NCI-H1436 treated with DMSO at 0.1 percent for 48 hours (cell line): ENCODE measurements around the gene SLC6A20.

Experiments
- DNase-seq: peaks from one replicate; lab custom pipeline; 2025; lab: John Stamatoyannopoulos, UW

SLC6A20 gene

GRCh38 chr3:45802146-45802545 lies 5.8 kb upstream of the SLC6A20 start:
- DNase-seq = no peak

DNA sequence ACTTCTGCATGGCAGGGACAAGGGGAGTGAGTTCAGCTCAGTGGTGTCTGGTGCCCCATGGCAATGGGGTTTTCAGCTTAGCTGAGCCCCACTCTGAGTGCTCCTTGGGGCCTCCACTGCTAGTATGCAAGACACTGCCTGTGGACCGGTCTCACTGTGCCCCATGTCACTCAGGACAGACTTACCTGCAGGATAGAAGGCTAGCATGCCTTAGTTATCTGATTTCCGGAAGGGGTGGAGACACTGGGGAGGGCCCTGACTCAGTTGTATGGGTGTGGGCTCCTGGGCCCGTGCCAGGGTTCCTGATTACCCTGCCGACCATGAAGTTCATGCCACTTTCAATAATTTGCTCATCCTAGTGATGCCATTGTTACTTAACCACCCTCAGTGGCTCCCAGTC lies 4.3 kb upstream of the SLC6A20 start:
- DNase-seq = no peak

DNA sequence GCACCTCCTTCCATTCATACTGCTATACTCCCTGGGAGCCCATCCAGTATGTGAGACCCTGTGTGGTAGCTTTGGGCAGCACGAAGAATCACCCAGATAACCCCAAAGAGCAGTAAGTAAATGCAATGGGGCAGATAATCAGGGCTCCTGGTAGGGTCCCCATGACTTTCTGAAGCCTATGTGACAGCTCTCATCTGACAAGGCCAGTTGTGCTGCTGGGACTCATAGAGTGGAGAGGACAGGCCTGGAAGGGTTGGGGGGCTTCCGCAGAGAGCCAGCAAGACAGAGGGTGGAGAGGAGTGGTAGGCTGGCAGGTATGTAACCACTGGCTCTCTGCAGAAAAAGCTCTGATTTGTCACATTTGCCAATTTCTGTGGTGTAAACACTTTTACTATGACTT lies 3.2 kb upstream of the SLC6A20 start:
- no peak for DNase-seq

DNA sequence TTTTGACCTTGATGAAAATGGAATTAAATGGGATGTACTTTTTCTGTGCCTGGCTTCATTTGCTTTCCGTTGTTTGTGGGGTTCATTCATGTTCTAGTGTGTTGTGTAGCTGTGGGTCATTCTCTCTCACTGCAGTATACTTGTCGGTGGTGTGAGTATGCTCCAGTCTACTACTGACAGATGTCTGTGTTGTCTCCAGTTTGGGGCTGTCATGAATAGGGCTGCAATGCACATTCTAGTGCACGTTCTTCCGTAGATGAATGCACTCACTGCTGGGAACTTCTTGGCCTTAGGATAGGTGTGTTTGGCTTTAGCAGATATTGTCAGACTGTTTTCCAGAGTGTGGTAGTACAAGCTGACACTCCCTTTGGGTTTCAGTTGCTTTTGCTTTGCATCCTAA lies 1.7 kb upstream of the SLC6A20 start:
- DNase-seq = no peak

DNA sequence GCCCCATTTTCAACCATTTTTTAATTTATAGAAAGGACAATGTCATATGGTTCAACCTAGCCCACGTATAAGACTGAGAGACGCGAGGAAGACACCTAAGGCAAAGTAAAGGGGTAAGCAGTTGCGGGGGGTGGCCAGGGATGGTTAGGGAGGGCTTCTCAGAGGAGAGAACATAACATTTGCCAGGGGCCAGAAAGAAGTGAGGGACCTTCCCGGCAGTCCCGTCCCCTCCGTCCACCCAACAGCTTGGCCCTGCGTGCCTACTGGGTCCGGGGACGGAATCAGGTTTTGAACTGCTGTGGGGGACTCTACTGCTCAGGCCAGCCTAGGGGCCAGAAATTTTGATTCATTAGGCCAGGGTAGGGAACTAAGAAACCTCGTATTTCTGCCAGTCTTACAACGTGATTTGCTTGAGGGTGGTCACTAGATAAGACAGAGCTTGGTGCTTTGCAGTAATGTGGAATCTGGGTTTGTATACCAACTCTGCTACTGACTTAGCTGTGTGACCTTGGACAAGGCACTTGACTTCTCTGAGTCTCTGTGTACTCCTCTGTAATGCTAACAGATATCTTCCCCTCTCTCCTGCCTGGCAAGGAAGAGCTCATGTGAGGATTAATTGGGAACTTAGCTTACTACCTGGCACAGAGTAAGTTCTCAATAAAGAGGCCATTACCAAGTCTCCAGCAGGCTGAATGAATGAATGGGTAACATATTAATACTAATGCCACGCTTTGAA lies 734 bp upstream of the SLC6A20 start:
- no peak for DNase-seq

DNA sequence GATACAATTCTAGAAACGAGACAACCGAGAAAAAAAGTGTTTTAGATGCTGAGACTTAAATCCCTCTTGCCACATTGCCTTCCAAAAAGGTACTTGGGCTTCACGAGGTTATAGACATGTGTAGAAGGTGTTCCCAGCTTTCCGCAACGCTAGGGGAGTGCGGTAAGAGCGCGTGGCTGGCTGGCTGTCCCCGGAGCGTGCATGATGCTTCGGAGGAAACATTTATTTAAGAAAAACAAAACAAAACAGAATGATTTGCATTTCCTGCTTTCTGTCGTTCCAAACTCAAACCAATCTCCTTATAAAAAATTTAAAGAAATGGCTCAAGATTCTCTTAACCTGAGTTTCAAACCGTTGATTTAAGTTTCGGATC lies 841 bp downstream of the SLC6A20 start:
- DNase-seq = no peak

DNA sequence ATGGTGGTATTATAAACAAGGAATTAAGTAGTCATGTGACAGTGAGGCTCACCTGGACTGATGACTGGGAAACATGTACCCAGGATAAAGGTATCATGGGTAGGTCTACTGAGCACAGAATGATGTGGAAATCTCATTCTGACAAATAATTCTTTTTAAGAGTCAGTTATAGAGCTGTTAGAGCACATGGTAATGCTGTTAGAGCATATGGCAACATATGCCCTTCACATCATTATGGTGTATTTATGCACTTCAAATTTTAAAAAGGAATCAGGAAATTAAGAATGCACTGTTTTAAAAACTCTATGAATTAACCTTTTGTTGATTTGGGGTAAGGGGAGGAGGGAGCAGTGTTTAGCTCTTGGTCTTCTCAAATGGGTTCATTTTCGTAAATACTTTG lies 1.7 kb downstream of the SLC6A20 start:
- no peak for DNase-seq

- DNase-seq = no peak
Observed at GRCh38 chr3:45794177-45794560, 2.2 kb downstream of the SLC6A20 start.

GRCh38 chr3:45793482-45794176 lies 2.7 kb downstream of the SLC6A20 start:
- no peak for DNase-seq

- DNase-seq = no peak
Observed at GRCh38 chr3:45792516-45793172, 3.7 kb downstream of the SLC6A20 start.

GRCh38 chr3:45792036-45792435 lies 4.3 kb downstream of the SLC6A20 start:
- DNase-seq = no peak

GRCh38 chr3:45790596-45790995 lies 5.7 kb downstream of the SLC6A20 start:
- DNase-seq = no peak

DNA sequence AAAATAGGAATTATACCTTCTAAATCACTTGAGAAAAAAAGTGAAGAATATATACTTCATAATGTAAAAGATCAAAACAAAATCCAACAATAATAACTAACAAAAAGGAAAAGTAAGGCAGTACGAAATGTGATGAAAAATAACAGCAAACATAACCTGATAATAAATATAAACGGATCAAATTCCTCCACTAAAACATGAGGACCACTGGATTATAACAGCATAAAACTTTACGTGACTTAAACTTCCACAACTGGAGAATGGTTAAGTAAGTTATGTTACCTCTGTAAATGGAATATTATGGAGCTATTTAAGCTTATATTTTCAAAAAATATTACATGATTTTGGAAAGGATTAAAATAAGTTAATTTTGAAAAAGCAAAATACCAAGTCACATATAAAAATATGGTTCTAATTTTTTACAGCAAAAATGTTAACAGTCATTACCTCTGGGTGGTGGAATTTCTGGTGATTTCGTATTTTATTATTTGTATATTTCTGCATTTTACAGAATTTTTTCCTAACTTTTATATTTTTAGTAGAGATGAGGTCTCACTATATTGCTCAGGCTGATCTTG lies 7.0 kb downstream of the SLC6A20 start:
- DNase-seq = no peak

GRCh38 chr3:45787551-45787950 lies 8.8 kb downstream of the SLC6A20 start:
- no peak for DNase-seq

- DNase-seq = no peak
Observed at GRCh38 chr3:45786801-45787495, 9.4 kb downstream of the SLC6A20 start.

GRCh38 chr3:45785605-45786150 lies 10.7 kb downstream of the SLC6A20 start:
- DNase-seq = no peak

DNA sequence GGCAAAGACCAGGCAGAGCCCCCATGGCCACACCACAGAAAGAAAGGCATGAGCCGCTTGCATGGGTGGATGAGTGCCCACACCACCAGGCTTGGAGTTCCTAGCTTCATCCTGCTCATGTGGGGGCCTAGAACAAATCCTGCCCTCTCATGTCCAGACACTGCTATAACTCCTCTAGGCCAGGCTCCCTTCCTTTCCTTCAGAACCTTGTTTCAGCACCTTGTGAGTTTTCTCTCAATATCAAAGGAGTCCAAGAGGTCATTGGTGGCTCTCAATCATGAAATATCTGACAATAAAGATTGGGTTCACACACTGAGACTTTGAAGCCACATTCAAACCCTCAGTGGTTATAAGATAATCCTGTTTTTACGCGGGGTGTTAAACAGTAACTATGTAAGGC lies 12.7 kb downstream of the SLC6A20 start:
- no peak for DNase-seq

DNA sequence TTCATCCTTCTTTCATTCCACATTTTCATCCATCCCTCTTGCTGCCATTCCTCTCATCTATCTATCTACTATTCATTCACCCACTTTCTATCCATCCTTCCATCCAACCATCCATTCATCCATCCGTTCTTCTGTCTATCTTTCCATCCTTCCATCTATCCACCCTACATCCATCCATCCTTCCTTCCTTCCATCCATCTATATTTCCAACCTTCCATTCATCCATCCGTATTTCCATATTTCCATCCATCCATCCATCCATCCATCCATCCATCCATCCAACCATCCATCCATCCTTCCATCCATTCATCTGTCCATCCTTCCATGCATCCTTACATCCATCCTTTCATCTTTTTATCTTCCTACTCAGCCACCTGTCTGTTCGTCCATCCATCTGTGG lies 14.0 kb downstream of the SLC6A20 start:
- DNase-seq = no peak

- no peak for DNase-seq
Observed at GRCh38 chr3:45781841-45782240, 14.5 kb downstream of the SLC6A20 start.

- no peak for DNase-seq
Observed at GRCh38 chr3:45781271-45781670, 15.1 kb downstream of the SLC6A20 start.

DNA sequence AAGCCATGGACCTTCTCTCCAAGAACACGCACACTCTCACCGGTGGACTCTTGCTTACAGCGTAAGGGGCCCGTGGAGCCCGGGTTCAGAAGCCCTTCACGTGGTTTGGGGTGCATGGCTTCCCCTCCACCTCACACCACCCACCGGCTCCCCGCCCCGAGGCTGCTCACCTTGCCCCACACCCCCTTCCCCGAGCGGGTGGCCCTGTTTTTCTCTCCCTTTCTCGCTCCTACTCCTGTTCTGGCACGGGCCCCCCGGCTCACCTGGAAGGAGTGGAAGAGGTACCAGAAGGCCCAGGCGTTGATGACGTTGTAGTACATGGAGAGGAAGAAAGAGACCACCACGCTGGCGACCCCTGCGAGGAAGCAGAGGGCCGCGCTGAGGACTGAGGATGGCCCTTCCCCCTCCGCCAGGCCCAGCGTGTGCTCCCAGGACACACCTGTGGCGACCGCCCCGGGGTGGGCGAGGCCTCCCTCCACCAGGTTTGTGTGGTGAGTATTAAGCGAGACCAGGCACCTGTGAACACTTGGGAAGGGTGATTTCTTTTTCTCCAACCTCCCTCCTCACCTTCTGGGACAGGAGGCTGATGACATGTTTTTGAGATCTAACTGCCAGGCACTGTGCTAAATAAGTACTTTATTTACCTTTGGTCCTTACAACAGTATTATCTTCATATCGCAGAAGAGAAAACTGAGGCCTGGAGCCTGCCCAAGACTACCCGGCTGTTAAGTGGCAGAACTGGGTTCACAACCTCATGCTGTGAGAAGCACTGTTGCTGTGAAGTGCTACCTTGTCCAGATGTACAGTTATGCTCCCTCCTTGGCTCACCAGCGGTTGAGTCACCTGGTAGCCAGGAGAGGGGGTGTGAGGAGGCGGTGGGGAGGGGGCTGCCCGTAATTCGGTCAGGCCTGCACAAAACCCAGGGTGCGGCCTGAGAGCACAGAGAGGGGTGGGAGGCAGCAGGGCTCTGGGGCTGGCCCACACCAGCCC lies 16.3 kb downstream of the SLC6A20 start:
- DNase-seq = no peak
